HG03432 (cell line): ENCODE measurements around the gene GALNT6.

Experiments
- ATAC-seq: cut with Tn5 transposase; IDR thresholded peaks from one replicate; pipeline ENCODE4 v1.9.1; 2021; ENCODE audit warnings: mild to moderate bottlenecking, moderate library complexity; ENCODE audit not compliant: unreplicated experiment

The GALNT6 gene

GRCh38 chr12:51391283-51392123 lies at the start of gene GALNT6:
Gene GALNT6 (minus strand): TSS chr12:51391406. CDS start chr12:51379781, 11,625 bp downstream.
- peak; percentile 55 for ATAC-seq

- ATAC-seq: no peak
Observed at GRCh38 chr12:51439330-51439729, 48.1 kb upstream of the GALNT6 start.

GRCh38 chr12:51437431-51437830 lies 46.2 kb upstream of the GALNT6 start:
- no peak for ATAC-seq

- ATAC-seq: no peak
Observed at GRCh38 chr12:51434305-51434704, 43.1 kb upstream of the GALNT6 start.

GRCh38 chr12:51432921-51433320 lies 41.7 kb upstream of the GALNT6 start:
- ATAC-seq: no peak

GRCh38 chr12:51430196-51430895 lies 39.1 kb upstream of the GALNT6 start:
- ATAC-seq: no peak

- no peak for ATAC-seq
Observed at GRCh38 chr12:51429700-51430099, 38.5 kb upstream of the GALNT6 start.

GRCh38 chr12:51428256-51428655 lies 37.0 kb upstream of the GALNT6 start:
- ATAC-seq: no peak

GRCh38 chr12:51424662-51425539 lies 33.7 kb upstream of the GALNT6 start, which contains the start of gene SLC4A8:
Gene SLC4A8 (plus strand): TSS chr12:51424831. CDS start chr12:51424988, 157 bp downstream.
- ATAC-seq: peak; percentile 90

- ATAC-seq: no peak
Observed at GRCh38 chr12:51424094-51424661, 33.0 kb upstream of the GALNT6 start.

- no peak for ATAC-seq
Observed at GRCh38 chr12:51421266-51421884, 30.2 kb upstream of the GALNT6 start.

- no peak for ATAC-seq
Observed at GRCh38 chr12:51419425-51420193, 28.4 kb upstream of the GALNT6 start.

GRCh38 chr12:51417826-51418225 lies 26.6 kb upstream of the GALNT6 start:
- no peak for ATAC-seq

- no peak for ATAC-seq
Observed at GRCh38 chr12:51415931-51416330, 24.7 kb upstream of the GALNT6 start.

- no peak for ATAC-seq
Observed at GRCh38 chr12:51413791-51414190, 22.6 kb upstream of the GALNT6 start.

GRCh38 chr12:51413149-51413548 lies 21.9 kb upstream of the GALNT6 start:
- ATAC-seq: no peak

- ATAC-seq: no peak
Observed at GRCh38 chr12:51409846-51410245, 18.6 kb upstream of the GALNT6 start.

- ATAC-seq: no peak
Observed at GRCh38 chr12:51407604-51408003, 16.4 kb upstream of the GALNT6 start.

- ATAC-seq: no peak
Observed at GRCh38 chr12:51406859-51407258, 15.7 kb upstream of the GALNT6 start.

- no peak for ATAC-seq
Observed at GRCh38 chr12:51406290-51406689, 15.1 kb upstream of the GALNT6 start.
